Measurements from ENCODE around the gene AARSD1.
"Not testable (repeated sequence)": the region's sequence is repeated elsewhere in the genome, so short reads cannot be mapped to it uniquely, and the experiment has no call there.

AARSD1 gene

DNA sequence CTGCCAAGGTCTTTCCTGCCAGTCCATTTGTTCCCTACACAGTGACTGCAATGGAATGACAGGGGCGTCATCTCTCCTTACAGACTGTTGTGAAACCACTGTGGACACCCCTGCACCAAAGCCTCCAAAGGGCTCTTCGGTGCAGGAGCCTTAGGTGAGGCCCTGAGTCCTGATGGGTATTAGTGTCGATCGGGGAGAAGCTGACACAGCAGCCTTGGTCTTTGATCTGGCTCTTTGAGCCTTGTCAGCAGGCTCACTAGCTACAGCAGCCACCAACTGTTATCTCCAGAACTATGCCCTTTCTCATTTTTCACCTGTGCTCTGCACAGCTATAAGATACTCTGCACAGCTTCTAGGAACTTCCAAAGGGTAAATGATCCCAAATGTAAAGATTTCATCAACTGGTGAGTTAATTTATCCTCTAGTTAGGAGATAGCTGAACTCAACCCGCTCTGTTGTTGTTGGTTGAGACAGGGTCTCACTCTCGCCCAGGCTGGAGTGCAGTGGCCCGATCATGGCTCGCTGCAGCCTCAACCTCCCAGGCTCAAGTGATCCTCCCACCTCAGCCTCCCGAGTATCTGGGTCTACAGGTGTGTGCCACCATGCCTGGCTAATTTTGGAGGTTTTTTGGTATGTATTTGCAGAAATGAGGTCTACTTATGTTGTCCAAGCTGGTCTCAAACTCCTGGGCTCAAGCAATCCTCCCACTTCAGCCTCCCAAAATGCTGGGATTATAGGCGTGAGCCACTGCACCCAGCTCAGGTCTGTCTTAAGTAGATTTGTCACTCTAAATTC lies 44.0 kb downstream of the AARSD1 start:
- no peak for DNase-seq (ENCODE audit: low spot score)

DNA sequence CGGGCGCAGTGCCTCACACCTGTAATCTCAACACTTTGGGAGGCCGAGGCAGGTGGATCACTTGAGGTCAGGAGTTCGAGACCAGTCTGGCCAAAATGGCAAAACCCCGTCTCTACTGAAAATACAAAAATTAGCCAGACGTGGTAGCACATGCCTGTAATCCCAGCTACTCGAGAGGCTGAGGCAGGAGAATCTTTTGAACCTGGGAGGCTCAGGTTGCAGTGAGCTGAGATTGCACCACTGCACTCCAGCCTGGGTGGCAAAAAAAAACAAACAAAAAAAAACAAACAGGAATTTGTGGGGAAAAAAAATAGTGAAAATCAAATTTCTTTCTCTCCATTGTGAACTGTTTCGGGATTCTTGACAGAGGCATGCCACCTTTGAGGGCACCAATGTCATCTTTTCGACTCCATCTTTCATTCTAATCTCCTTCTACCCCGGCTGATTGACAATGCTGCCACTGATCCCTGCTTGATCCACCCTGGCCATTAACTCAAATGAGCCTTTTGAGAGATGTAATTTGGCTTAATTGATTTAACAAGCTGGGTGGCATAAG lies 44.7 kb downstream of the AARSD1 start:
- DNase-seq (ENCODE audit: low spot score), result not testable (repeated sequence)

DNA sequence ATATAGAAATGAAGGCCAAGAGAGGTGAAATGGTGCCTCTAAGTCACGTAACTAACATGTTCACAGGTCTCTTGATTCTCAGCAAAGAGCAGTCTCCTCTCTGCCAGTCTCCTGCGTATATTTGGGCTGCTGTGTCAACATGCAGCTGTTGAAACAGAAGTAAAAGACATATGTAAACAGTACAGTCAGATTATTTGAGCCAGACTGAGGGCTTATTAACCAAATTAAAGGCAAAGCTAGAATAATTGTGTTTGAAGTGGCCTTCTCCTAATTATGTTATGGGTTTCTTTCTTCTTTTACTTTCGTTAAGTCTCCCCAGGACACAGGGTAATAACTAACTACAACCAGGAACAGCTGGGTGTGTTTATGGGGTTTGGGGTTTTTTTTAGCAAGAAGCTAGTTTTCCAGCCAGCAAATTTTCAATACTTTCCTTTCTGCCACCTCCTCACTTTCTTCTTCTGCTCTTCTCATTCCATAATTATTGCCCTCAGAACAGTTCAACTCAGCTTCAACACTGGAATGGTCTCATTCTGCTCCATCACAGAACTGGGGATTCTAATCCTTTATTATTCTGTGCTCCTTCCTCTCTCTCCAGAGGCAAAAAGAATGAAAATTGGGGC lies 45.2 kb downstream of the AARSD1 start:
- no peak for DNase-seq (ENCODE audit: low spot score)

DNA sequence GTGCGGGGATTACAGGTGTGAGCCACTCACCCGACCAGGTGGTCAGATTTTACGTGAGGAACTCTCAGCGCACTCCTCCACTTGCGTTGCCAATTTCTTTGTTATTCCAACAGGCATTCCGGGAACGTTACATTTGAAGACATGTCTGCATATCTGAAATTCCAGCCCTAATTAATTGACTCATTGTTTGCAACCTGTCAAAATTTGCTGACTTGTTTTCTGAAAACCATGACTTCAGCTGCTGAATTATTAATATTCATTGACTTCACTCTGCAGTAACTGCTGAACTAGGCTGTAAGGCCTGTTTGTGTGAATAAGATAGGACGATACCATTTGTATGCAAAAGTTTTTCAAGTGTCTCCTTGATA lies 47.0 kb downstream of the AARSD1 start:
- no peak for DNase-seq (ENCODE audit: low spot score)

DNA sequence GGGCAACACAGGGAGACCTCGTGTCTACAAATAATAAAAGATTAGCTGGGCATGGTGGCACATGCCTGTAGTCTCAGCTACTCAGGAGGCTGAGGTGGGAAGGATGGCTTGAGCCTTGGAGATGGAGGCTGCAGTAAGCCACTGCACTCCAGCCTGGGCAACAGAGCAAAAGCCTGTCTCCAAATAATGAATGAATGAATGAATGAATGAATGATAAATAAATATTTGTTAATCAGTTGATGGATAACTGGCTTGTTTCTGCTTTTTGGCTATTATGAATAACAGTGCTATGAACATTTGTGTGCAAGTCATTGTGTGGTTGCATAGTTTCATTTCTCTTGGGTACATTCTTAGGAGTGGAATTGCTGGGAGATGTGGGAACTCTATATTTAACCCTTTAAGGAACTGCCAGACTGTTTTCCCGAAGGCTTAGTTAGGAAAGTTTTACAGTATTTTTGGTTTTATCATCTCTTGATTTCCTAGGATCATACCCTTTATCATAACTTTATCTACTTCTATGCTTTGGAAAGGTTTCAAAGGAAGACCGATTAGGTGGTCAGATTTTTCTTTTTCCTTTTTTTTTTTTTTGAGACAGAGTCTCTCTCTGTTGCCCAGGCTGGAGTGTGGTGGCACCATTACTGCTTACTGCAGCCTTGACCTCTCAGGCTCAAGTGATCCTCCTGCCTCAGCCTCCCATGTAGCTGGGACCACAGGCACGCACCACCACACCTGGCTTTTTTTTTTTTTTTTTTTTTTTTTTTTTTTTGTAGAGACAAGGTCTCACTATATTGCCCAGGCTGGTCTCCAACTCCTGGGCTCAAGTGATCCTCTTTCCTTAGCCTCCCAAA lies 47.6 kb downstream of the AARSD1 start:
- DNase-seq (ENCODE audit: low spot score), result not testable (repeated sequence)

DNA sequence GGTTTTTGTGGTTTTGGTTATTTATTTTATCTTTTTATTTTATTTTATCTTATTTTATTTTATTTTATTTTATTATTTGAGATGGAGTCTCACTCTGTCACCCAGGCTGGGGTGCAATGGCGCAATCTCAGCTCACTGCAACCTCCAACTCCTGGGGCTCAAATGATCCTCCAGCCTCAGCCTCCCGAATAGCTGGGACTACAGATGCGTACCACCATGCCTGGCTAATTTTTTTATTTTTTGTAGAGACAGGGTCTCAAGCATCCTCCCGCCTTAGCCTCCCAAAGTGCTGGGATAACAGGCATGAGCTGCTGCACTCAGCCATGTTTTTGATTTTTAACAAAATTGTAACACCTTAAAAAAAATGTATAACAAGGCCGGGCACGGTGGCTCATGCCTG lies 49.0 kb downstream of the AARSD1 start:
- not testable (repeated sequence) for DNase-seq (ENCODE audit: low spot score)

DNA sequence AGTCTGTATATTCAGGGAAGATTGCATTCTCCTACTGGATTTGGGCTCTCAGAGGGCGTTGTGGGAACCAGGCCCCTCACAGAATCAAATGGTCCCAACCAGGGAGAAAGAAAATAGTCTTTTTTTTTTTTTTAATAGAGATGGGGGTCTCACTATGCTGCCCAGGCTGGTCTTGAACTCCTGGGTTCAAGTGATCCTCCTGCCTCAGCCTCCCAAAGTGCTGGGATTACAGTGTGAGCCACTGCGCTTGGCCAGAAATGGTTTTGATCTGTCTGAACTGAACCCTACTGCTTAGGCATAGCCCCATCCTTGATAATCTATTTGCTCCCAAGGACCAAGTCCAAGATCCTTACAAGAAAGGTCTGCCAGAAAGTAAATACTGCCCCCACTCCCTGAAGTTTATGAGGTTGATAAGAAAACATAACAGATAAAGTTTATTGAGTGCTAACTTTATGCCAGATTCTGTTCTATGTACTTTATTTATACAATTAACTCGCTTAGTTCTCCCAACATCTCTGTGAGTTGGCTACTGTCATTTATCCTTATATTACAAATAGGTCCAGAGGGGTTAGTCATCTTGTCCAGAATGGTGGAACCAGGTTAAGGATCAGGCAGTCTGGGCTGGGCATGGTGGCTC lies 50.2 kb downstream of the AARSD1 start:
- no peak for DNase-seq (ENCODE audit: low spot score)

DNA sequence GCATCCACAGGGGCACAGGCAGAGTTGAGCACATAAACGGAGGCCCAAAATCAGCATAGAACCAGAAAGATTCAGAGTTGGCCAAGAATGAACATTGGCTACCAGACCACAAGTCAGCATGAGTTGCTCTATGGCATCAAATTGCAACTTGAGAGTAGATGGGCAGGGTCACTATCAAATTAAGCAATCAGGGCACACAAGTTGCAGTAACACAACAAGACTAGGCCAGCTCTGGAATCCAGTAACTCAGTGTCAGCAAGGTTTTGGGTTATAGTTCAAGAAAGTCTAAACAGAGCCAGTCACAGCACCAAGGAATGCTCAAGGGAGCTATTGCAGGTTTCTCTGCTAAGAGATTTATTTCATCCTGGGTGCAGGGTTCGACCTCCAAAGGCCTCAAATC lies 50.7 kb downstream of the AARSD1 start:
- DNase-seq (ENCODE audit: low spot score), result no peak

DNA sequence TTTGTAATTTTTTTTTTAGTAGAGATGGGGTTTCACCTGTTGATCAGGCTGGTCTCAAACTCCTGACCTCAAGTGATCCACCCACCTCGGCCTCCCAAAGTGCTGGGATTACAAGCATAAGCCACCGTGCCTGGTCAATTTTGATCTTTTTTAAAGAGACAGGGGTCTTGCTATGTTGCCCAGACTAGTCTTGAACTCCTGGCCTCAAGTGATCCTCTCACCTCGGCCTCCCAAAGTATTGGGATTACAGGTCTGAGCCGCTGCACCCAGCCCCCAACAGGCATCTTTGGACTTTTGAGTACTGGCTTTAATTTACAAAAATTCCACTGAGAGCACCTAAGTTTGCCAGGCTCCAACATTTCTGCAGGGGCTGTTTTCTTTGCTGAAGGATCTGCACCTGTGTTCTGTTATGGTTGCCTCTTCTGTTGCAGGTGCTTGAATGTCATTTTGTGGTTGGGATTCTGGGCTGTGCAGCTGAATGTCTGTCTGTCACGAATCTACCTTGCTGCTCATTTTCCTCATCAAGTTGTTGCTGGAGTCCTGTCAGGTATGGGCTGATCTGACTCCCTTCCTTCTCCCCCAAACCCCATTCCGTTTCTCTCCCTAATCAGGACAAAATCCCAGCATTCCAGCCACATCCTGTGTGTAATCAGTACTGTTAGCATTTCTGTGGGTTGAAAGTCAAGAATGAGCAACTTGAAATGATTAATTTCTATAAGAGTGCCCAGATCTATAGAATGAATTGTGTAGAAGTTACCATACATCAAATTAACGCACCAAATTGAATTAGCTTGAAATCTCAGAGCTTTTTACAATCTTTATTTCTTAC lies 55.2 kb downstream of the AARSD1 start:
- DNase-seq (ENCODE audit: low spot score), result no peak

DNA sequence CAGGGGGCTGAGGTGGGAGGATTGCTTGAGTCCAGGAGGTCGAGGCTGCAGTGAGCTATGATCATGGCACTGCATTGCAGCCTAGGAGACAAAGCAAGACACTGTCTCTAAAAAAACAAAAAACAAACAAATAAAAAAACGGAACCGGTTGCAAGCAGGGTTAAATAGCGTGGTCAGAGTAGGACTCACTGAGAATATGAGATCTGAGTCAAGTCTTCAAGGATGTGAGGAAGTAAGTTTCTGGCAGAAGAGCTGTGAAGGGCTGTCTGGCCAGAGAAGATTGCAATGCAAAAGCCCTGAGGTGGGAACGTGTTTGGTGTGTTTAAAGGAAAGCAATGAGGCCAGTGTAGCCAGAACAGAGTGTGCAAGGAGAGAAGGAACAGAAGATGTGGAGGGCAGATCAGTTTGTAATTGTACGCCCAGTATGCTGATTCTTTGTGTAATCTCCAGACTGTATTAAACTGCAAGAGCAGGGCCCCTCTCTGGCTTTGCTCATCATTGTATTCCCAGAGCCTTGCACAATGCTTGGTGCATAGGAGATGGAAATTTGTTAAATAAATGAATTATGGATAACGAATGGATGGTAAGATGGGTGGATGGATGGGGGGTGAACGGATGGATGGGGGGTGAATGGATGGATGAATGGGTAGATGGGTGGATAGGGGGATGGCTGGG lies 57.3 kb downstream of the AARSD1 start:
- DNase-seq (ENCODE audit: low spot score), result no peak

DNA sequence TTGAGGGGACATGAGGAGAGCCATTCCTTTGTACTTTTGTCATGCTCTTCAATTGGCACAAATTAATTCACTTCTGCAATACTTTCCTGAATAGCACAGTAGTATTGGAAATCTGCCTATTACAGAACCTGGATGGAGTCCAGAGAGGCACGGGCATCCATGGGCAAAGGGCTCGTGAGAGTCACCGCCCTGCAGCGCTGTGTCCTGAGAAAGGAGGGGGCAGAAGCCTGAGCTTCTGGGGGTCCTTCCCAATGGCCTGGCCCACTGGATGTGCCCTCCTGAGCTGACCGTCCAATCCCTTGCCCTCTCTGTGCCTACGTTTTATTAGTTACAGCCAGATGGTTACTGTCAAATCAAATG lies 60.2 kb downstream of the AARSD1 start:
- DNase-seq (ENCODE audit: low spot score), result no peak

DNA sequence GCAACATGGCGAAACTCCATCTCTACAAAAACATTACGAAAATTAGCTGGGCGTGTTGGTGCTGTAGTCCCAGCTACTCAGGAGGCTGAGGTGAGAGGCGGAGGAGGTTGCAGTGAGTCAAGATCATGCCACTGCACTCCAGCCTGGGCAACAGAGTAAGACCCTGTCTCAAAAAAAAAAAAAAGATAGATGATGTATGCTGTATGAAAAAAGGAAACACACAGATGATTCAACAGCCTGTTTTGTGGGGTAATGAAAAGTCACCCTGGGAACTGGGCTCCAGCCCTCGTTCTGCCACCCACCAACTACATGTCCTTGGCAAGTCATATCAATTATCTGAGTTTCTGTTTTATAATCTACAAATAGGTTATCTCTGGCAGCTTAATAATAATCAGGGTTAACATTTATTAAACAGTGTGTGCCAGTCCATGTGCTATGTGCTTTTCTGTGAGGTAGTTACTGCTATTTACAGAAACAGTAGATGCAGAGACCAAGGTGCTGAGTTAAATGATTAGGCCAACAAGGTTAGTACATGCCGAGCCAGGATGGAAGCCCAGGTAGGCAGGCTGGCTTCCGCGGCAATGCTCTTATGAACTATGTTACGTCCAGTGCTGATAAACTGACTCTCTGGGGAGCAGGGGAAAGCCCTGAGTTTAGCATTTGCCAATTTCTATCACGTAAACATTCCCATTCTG lies 62.6 kb downstream of the AARSD1 start:
- DNase-seq (ENCODE audit: low spot score), result no peak
